Stomach (tissue), 4 donors: Measurements from ENCODE around the gene CBLB.

Source experiments
- CTCF ChIP-seq, 7 experiments: fragments of 450-650 bp in 4 of 7; fragments of 200-600 bp in 3 of 7; sonication (generic) in 3 of 7; IDR thresholded peaks; one replicate each; pipeline ENCODE4 v1.5.1; 2016 to 2019; ENCODE audit warnings: antibody characterized with exemption in 7 of 7, control low read depth in 2 of 7, mild to moderate bottlenecking in 1 of 7
- POLR2A ChIP-seq, 4 donors: fragments of 450-650 bp; IDR thresholded peaks; one replicate each; pipeline ENCODE4 v1.6.1; 2016; ENCODE audit warnings: antibody characterized with exemption in 4 of 4, control low read depth in 2 of 4, mild to moderate bottlenecking in 1 of 4, moderate library complexity in 1 of 4

- TF ChIP-seq CTCF (IDR thresholded peaks at IDR 0.05) (no peak), POLR2A (IDR thresholded peaks at IDR 0.05) (no peak)
These were observed 47.4 kb downstream of the CBLB start for GRCh38 chr3:105821433-105821832.
